ENCODE measurements around the gene GAD1.

The GAD1 gene

DNA sequence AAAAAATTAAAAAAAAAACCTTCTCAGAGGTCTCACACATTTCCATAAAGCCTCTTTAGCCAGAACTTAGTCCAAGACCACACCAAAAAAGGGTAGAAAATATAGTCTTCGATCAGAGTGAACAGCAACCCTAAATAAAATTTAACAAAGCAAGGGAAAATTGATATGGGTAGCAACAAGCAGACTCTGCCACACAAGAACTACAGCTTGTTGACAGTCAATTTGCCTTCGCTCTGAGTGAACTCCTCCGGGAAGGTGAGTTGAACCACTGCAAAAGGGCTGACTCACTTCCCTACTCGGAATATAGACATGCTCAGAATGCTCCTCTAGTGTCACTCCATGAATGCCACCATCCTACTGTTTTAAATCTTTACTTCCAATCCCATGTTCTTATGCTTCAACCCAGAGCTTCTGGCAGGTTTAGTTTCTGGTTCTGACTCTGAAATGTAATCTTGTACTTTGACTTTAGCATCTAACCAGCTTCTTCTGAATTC lies 24.1 kb downstream of the GAD1 start:
- FAIRE-seq = no peak
- DNase-seq (ENCODE audit: extremely low spot score, insufficient read length, low read depth) = no peak

DNA sequence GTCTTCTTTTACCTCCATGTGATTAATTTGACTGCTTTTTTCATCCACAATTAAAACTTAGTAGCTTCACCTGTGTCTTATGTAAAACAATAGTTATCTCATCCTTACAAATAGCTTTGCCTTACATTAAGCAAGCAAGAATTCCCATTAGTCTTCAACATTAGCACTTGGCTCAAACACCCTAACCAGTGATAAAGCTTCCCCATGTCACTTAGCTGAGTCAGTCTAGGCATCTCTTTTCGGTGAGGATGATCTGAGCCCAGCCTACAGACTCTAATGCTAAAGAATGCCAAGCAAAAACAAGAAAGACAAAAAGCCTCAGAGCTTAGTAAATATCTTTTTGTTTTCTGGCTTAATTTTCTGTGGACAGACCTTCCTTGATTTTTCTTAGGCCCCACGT lies 26.1 kb downstream of the GAD1 start:
- FAIRE-seq = no peak
- DNase-seq (ENCODE audit: extremely low spot score, insufficient read length, low read depth) = no peak

DNA sequence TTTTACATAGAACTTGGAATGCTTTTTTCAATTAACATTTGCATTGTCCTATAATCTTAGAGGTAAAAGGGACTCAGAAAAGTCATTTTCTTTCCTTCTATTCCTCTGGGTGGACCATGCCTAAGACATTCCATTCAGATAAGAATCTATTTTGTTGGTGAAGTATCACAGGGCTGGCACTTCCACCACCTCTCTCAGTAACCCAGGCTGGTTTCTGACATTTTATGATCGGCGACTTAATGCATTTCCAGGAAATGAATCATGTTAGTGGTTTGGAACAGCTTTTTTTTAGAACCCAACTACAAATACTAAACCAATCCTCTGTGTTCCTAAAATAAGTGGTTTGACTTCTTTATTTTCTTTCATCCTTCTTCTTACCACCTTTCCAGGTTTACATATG lies 27.0 kb downstream of the GAD1 start:
- FAIRE-seq (no peak), DNase-seq (ENCODE audit: extremely low spot score, insufficient read length, low read depth) (no peak)

DNA sequence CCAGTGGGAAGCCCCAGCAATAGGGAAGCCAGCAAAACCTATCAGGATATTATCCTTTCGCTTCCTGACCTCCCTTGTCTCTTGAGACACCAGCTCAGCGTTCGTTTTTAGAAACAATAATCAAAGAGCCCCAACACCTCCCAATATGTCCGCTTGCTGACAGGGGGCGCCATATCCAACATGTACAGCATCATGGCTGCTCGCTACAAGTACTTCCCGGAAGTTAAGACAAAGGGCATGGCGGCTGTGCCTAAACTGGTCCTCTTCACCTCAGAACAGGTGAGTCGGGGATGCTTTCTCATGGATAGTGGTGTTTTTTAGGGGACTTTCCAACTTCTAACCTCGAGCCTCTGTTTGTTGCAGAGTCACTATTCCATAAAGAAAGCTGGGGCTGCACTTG lies 28.7 kb downstream of the GAD1 start:
- no peak for DNase-seq (ENCODE audit: extremely low spot score, insufficient read length, low read depth)
- no peak for FAIRE-seq

DNA sequence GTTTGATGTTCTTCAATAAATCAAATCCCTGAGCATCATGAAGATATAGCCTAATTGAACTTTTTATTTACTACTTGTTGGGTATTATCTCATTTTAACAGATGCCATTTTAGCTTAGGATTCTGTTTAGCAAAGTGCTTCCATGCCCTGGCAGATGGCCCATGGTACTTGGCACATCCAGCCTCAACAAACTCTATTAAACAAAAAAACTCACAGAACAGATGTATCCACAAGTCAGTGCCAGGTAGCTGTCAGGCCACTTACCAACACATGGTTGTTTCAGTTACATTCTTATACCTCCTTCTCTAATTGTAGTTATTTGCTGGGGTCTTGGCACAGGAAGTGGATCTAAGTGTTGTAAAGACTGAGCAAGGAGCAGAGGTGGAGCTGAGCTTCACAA lies 29.6 kb downstream of the GAD1 start:
- no peak for DNase-seq (ENCODE audit: extremely low spot score, insufficient read length, low read depth)
- no peak for FAIRE-seq

DNA sequence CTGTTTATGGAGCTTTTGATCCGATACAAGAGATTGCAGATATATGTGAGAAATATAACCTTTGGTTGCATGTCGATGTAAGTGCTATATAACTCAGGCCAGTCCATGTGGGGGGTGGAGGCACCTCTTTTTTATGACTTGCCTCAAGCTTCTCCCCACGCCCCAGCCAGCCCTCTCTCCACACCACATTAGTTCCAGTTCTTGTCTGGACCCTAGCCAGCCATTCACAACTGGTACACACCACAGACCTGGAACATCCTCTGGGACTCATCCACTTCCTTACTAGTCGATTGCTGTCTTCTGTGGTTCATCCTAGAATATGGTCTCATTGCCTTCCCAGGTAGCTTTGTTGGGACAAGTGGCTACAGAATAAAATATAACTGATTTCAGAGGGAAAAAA lies 31.0 kb downstream of the GAD1 start:
- no peak for FAIRE-seq
- no peak for DNase-seq (ENCODE audit: extremely low spot score, insufficient read length, low read depth)

DNA sequence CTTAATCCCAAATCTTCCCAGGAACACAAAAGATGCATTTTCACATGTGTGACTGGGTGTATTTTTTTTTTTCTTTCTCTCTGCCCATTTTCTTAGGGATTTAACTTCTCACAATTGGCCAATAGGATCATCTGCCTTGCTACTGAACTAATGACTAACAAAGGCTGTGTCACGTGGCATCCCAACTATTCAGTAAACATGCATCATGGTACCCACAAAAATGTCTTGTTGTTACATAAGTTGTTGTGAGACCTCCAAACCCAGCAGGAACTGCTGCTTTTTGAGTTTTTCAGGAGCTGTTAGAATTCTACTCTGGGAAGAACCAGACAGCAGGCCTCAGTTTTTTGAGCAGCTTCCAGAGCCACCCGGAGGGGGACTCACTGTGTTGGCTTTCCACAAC lies 31.9 kb downstream of the GAD1 start:
- FAIRE-seq (no peak), DNase-seq (ENCODE audit: extremely low spot score, insufficient read length, low read depth) (no peak)

DNA sequence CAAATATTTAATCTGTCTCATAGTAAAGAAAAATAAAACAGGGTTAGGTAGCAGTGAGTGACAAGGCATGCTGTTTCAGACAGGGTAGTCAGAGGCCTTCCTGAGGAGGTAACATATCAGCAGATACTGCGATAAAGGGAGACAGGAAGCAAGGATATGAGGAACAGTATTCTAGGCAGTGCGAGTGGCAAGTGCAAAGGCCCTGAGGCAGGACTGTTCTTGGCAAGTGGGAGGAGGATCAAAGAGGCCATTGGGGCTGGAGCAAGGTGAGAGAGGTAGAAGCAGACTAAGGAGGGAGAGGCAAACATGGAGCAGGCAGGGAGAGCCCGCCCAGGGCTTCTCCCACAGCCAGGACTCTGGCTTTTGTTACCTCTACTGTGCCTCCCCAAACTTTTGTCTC lies 33.6 kb downstream of the GAD1 start:
- DNase-seq (ENCODE audit: extremely low spot score, insufficient read length, low read depth) = no peak
- no peak for FAIRE-seq

DNA sequence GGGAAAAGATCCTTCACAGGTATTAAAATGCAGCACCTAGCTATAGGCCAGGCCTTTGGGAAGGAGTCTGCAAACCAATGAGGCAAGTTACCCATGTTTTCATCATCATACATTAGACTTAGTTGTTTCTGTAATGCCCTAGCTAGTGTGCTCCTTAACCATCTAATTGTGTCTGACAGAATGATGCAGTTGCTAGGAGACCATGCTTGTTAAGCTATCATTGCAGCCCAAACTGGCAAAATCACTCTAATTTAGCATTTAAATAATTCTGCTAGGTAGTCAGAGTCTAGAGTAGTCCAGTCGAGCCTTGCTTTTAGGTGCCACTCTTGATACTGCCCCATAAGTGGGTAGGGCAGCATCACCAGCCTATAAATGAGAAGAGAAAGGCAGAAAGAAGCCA lies 34.9 kb downstream of the GAD1 start:
- DNase-seq (ENCODE audit: extremely low spot score, insufficient read length, low read depth) (no peak), FAIRE-seq (no peak)

DNA sequence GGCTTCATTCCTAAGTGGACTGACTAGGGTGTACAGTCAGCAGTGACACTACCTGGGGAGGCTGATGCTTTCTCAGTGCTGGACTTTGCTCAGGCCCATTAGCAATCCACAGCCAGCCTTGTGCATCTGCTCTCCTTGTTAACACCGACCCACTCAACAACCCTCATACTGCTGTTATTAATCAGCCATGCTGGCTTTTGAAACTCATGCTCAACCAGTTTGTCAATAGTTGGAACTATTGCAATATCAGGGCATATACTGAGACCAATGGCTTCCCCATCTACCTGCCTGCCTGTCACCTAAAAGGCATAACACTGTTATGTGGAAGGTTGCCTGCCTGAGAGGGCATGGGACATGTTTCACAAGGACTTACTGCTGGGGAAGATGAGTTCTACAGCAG lies 39.4 kb downstream of the GAD1 start:
- DNase-seq (ENCODE audit: extremely low spot score, insufficient read length, low read depth) (no peak), FAIRE-seq (no peak)

DNA sequence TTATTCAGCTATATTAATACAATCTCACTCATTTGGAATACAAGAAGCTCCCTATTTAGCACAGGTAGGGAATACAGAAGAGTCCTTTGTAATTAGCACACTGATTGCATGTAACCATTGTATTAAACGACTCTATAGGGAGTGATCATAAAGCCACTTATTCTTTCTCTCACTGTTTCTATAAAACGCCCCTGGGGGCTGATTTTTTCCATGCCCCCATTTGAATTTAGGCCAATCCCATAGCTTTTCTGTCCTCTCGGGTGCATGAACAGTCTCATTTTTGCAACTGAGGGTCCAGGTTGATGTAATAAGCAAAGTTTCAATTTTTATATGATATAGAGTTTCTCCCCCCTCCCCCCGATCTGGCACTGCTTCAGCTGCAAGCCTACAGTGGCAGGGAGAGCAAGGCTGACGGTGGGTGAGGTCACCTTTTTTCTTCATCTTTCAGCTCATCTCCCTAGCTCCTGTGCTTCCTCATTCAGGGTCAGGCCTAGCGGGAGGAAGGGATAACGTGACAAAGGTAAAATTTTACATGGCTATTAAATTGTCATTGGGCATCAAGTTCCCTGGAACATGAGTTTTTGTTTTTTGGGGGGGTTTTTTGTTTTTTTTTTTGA lies 45.7 kb downstream of the GAD1 start:
- no peak for FAIRE-seq

DNA sequence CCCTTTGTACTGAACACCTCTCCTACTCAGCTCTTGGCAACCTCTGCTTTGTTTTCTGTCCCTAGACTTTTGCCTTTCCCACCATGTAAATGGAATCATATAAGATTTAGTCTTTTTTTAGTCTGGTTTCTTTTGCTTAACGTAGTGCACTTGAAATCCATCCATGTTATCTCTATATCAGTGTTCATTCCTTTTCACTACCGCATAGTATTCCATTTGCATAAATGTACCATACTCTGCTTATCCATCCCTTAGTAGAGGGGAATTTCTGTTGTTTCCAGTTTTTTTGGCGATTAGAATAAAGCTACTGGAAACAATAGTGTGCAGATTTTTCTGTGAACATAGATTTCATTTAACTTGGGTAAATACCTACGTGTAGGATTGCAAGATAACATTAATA lies 46.4 kb downstream of the GAD1 start:
- FAIRE-seq = no peak
- DNase-seq (ENCODE audit: extremely low spot score, insufficient read length, low read depth) = no peak

More for the DNA sequence above, 45.7 kb downstream of the GAD1 start:
- DNase-seq (ENCODE audit: extremely low spot score, insufficient read length, low read depth) = no peak

DNA sequence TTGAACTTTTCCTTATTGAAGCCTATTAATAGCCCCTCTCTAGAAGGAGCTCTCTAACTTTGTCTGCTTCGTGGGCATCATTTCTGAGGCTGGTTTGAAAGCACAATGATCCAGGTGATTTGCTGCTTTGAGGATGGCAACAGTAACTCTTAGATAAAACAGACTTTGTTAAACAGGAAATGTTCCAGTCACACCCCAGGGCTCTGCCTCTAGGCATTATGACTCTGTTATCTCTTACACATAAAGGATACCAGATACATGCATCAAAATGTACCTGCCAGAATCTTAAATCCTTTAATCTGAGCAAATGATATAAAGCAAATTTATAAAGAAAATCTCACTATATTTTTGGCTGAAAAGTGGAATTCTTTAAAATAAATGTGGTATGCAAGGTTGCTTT lies 52.3 kb downstream of the GAD1 start:
- no peak for FAIRE-seq
- no peak for DNase-seq (ENCODE audit: extremely low spot score, insufficient read length, low read depth)

DNA sequence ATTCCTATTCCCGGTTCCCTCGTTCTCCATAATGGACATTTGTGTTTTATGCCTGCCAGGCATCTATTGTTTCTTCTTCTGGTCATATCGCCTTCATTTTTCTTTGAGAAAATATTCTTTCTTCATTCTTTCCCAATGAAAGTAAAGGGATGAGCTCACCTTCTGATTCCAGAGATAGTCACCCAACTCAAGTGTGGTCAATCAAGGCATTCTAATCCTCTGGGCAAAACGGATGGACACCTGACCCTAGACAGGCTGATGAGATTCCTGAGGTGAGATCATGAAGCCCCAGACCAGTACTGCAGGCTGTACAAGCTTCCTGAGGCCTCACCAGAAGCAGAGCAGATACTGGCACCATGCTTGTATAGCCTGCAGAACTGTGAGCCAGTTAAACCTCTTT lies 52.8 kb downstream of the GAD1 start:
- no peak for FAIRE-seq
- DNase-seq (ENCODE audit: extremely low spot score, insufficient read length, low read depth) = no peak

DNA sequence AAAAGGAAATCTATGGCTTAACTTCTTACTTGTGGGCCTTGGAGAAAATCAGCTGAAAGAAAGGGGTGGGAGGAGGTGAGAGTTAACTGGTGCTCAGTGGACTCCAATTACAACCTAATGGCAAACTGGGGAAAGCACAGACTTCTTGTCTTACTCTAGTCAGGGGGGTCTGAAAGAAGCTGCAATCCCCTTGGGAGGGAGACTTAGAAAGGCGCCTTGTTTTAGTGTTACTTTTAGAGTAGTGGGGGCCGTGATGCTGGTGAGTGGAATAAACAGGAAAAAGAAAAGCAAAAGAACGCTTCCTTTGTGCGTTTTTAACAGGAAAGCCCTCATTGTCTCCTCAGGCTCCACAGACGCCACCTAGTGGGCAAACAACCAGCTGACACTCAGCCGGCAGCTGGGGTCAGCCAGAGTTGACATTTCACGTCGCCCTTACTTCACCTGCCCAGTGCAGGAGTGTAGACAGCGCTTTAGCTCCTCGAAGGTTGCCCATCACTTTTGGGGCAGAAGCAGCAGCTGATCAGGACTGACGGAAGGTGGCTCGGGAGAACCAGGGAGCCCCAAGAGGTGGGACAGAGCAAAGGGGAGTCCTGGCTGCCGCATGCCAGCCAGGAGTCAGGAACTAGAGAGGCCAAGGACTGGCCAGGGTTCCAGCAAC lies 56.5 kb downstream of the GAD1 start:
- FAIRE-seq (peak; percentile 91), DNase-seq (ENCODE audit: extremely low spot score, insufficient read length, low read depth) (peak; percentile 73)

DNA sequence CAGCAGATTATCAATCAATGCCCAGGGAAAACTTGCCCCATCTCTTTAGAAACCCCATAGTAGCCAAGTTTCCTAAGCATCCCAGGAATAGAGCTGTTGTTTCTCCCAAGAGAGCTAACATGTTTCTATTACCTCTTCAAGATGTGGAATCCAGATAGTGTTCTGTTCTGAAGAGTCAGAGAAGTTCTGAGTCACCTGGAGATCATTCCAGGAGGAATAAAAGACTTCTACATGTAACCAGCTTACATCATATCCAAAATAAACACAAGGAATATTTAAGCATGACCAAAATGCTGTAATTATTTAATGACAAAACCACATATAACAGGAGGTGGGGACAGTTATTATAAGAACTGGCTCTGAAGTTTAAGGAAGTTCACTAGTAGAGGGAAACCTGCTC lies 61.4 kb downstream of the GAD1 start:
- DNase-seq (ENCODE audit: extremely low spot score, insufficient read length, low read depth) = no peak
- FAIRE-seq = no peak

DNA sequence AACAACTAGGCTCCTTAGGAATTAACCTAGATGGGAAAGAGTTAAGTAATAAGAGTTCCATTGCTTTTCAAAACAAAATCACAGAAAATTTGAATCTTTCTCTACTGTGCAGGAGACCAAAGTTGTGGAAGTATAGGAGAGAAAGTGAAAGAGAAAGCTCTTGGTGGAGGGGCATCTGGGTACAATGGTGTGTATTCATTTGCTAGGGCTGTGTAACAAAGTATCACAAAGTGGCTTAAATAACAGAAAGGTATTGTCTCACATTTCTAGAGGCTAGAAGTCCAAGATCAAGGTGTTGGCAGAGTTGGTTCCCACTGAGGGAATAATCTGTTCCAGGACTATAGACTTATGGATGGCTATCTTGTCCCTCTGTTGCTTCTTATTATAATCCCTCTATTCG lies 61.8 kb downstream of the GAD1 start:
- DNase-seq (ENCODE audit: extremely low spot score, insufficient read length, low read depth) = no peak
- peak; percentile 65 for FAIRE-seq

DNA sequence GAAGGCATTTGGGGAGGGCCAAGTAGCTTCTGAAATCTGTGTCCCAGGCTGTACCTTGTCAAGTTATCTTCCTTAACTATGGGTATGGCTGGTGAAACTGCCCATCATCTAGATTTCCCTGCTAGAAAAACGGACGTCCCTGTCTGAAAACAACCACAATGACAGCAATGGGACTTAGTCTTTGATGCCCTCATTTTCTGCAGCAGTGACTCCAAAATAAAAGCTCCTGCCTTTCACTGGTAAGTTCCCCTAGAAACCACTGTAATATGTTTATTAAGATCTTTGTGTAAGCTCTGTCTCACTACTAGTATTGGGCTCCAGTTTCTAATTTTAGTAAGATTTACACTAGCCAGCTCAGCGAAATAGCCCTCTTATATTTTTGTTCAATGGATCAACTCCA lies 65.2 kb downstream of the GAD1 start:
- FAIRE-seq = no peak
- DNase-seq (ENCODE audit: extremely low spot score, insufficient read length, low read depth) = no peak

DNA sequence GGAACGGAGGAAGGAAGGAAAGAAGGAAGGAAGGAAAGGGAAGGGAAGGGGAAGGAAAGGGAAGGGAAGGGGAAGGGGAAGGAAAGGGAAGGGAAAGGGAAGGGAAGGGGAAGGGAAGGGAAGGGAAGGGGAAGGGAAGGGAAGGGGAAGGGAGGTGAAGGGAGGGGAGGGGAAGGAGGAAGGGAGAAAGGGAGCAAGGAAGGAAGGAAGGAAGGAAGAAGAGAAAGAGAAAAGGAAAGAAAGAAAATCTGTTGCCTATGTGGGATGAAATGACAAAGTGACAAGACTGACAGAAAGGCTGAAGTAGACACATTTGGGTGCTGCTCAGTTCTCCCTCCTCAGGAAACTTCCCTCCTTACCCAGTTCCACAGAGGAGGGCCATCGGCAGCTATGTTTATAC lies 66.1 kb downstream of the GAD1 start:
- FAIRE-seq (no peak), DNase-seq (ENCODE audit: extremely low spot score, insufficient read length, low read depth) (no peak)

DNA sequence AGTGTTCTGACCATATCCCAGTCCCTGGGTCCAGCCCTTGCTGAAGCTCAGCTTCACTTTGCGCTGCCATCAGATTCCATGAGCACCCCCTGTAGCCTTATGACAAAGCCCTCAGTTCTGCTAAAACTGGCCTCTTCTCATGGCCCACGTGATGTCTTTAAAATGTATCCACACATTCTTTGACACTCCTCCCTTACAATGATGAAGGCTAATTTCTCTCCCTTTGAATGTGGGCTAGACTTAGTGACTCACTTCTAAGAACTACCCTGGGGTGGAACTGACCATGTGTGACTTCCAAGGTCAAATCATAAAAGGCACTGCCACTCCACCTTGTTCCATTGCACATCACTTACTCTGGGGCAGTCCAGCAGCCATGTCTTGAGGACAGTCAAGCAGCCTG lies 67.0 kb downstream of the GAD1 start:
- FAIRE-seq (no peak), DNase-seq (ENCODE audit: extremely low spot score, insufficient read length, low read depth) (no peak)

DNA sequence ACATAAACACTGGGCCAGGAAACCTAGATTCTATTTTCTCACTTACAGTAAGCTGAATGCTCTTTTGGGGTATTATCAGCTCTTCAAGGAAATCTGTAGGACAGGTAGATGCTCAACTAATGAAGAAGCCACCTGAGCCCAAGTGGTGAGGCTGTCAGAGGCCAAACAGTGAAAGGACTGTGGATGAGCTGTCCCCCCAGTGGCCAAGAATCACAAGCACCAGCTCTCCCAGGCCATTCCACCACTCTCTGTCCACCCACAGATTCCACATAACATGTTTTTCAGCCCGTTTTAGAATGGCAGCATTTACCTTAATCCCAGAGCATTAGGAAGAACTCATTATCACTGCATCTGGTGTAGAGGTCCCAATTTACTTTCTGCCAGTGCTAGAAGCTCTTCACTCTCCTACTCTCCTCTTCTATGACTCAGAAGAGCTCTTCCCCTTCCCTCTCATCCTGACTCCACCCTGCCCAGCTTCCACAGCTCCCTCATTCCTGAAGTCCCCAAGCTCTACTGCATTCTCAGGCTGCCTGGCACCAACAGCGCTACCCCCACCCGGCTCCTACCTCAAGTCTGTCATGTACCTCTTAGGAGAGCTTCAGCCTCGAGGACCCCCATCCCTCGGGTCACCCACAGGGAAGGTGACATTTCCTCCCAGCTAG lies 68.6 kb downstream of the GAD1 start:
- no peak for DNase-seq (ENCODE audit: extremely low spot score, insufficient read length, low read depth)
- no peak for FAIRE-seq

DNA sequence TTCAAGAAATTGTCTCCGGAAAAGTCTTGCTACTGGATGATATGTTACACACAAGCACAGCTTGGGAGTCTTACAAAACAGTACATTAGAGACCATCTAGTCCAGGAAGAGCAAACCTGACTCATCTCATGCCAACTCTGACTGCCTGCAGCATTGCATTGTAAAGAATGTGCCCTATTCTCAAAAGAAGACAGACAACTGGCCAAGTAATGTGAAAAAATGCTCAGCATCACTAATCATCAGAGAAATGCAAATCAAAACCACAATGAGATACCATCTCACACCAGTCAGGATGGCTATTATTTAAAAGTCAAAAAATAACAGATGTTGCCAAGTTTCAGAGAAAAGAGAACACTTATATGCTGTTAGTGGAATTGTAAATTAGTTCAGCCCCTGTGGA lies 69.7 kb downstream of the GAD1 start:
- no peak for FAIRE-seq
- no peak for DNase-seq (ENCODE audit: extremely low spot score, insufficient read length, low read depth)
